ENCODE measurements around the gene ARHGAP44. TPM values are rescaled to one million over a fixed set of nuclear protein-coding genes. Genes with fewer than 3 reads are reported as not detected.

The ARHGAP44 gene
- total and polyA plus RNA-seq, 2 of the 8 experiments (the other 6 are each of a cell fraction or from before 2014, with no cell fraction given): 6.2 to 22.2 TPM

DNA sequence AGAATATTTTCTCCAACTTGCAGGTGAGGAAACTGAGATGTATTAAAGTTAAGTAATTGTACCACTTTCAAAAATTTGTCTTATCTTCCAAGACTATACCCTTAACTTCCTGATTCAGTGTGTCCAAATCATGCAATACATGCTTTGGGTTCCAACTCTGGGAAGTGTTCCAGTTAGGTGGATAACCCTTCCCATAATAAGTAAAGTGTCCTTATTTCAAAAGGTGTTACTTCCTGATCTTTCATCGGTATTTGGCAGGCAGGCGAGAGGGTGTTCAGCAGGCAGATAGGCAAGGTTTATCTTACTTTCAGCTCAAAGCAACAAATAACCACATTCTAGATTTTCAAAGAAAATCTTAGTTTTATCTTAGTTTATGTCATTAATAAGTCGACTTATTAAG lies 46.3 kb upstream of the ARHGAP44 start:
- no peaks in the 10 kb centered on the region for H3K27me3 ChIP-seq (replicated peaks in 1 of 4; ENCODE audit: control insufficient read depth in 3 of 4, extremely low read depth in 1 of 4, insufficient read depth in 3 of 4, low read length in 3 of 4)
- no peak overlapping the region for H3K4me3 ChIP-seq (ENCODE audit: extremely low read depth in 1 of 4, insufficient read depth in 2 of 4, low read depth in 3 of 4, low read length in 4 of 4)
- no peak overlapping the region for H3K4me2 ChIP-seq (ENCODE audit: insufficient read depth in 1 of 2, low read depth in 2 of 2, low read length in 2 of 2)
- H4K8ac ChIP-seq (ENCODE audit: extremely low read depth, insufficient read depth, low read length): no peak overlapping the region
- H4K5ac ChIP-seq (ENCODE audit: insufficient read length, low read depth, low read length): no peak overlapping the region
- ChIA-PET POLR2A (ENCODE audit: partially characterized antibody) (no interaction called here), CTCF (ENCODE audit: partially characterized antibody) (interaction anchor here (1.0 to 2.9 kb wide), 17 partner anchors 11 to 562 kb away, joined by 3 to 26 read pairs (median 4); partner anchors contain the start of gene MYOCD)
- no peak overlapping the region for H2BK15ac ChIP-seq (ENCODE audit: low read length)
- FAIRE-seq (no peak), DNase-seq (ENCODE audit: low read depth in 1 of 2, low spot score in 2 of 2) (no peak)
- no peak overlapping the region for H3K14ac ChIP-seq (ENCODE audit: insufficient read length)
- H3K4me1 ChIP-seq (replicated peaks in 1 of 4; ENCODE audit: control insufficient read depth in 3 of 4, insufficient read depth in 4 of 4, low read length in 3 of 4): peaks cover 0 to 4% (median 1%) of the 10 kb centered on the region in 4 experiments; a peak in 3 of 7 replicates
- WGBS, 2 experiments (ENCODE audit: extremely low coverage in 1 of 2, insufficient coverage in 1 of 2, insufficient read length in 1 of 2, insufficient replicate concordance in 2 of 2, low coverage in 1 of 2, low lambda C conversion rate in 2 of 2, missing lambda C conversion rate in 1 of 2): 90% methylated on average over 3 of the region's 3 CpGs; no CpG with 5 or more reads in 1 of the 2 experiments
- peaks cover 2% of the 10 kb centered on the region; the same call in 1 of the 2 replicates for H3K23me2 ChIP-seq (ENCODE audit: low read depth, low read length)
- H4K20me1 ChIP-seq (replicated peaks in 1 of 2; ENCODE audit: control insufficient read depth in 1 of 2, insufficient read depth in 2 of 2, low read length in 2 of 2): no peaks in the 10 kb centered on the region
- H3K4ac ChIP-seq (replicated peaks; ENCODE audit: insufficient read length, low read depth, low read length): no peak overlapping the region
- H3K56ac ChIP-seq (replicated peaks; ENCODE audit: insufficient read length, low read depth, low read length): no peak overlapping the region
- H3K27ac ChIP-seq (ENCODE audit: low read depth, low read length): no peak overlapping the region
- no peak overlapping the region for H2BK20ac ChIP-seq (ENCODE audit: low read length)
- H4K91ac ChIP-seq (replicated peaks; ENCODE audit: insufficient read length, low read length): no peak overlapping the region
- no peak overlapping the region for H3K18ac ChIP-seq (ENCODE audit: extremely low read depth, low read length)
- no peak overlapping the region for H3K23ac ChIP-seq (ENCODE audit: insufficient read length)
- no peak overlapping the region for H2BK12ac ChIP-seq (ENCODE audit: low read depth, low read length)
- no peak overlapping the region for H2AFZ ChIP-seq (ENCODE audit: low read length)
- no peak overlapping the region for H2BK120ac ChIP-seq (replicated peaks; ENCODE audit: low read depth, low read length)
- H3K9me3 ChIP-seq (ENCODE audit: insufficient read depth in 2 of 2, low read depth in 1 of 2, low read length in 1 of 2): no peaks in the 10 kb centered on the region
- H3K9ac ChIP-seq (replicated peaks in 1 of 4; ENCODE audit: extremely low read depth in 1 of 4, low read depth in 3 of 4, low read length in 3 of 4): no peak overlapping the region
- H2AK5ac ChIP-seq (ENCODE audit: low read depth, low read length): no peak overlapping the region
- H3K36me3 ChIP-seq (ENCODE audit: control insufficient read depth in 2 of 4, insufficient read depth in 4 of 4, low read length in 3 of 4): no peaks in the 10 kb centered on the region
- H3K79me1 ChIP-seq (ENCODE audit: low read depth, low read length): no peaks in the 10 kb centered on the region
- no peaks in the 10 kb centered on the region for H3K79me2 ChIP-seq (ENCODE audit: control insufficient read depth in 1 of 2, insufficient read depth in 2 of 2, low read length in 2 of 2)
- no peak overlapping the region for H2BK5ac ChIP-seq (ENCODE audit: low read depth, low read length)
- TF ChIP-seq TBP (IDR thresholded peaks at IDR 0.05; ENCODE audit: low read depth, low read length): no peak
- TF ChIP-seq POLR2AphosphoS5 (IDR thresholded peaks at IDR 0.05; ENCODE audit: low read depth, low read length): no peak
- no peak for TF ChIP-seq RAD21 (IDR thresholded peaks at IDR 0.05 in 1 of 2, conservative IDR thresholded peaks at IDR 0.05 in 1 of 2; ENCODE audit: low read depth in 2 of 2, low read length in 2 of 2)
- TF ChIP-seq CHD2 (IDR thresholded peaks at IDR 0.05; ENCODE audit: low read length): no peak
- TF ChIP-seq CBX5 (IDR thresholded peaks at IDR 0.05; ENCODE audit: low read depth, low read length): no peak
- TF ChIP-seq JUND (IDR thresholded peaks at IDR 0.05; ENCODE audit: low read length): no peak

Measured in H1 (cell line).